Effector memory CD4-positive, alpha-beta T cell (primary cell): ENCODE results near the gene PKP1.

Experiments
- DNase-seq, 3 donors: peaks; one replicate each; pipeline ENCODE4 v3.0.0-alpha.2; 2020
- H3K27ac ChIP-seq: 2 replicates; pipeline ENCODE4 v1.7.0; 2013; ENCODE audit warnings: mild to moderate bottlenecking, low read length, moderate library complexity; ENCODE audit not compliant: insufficient read depth, poor library complexity, severe bottlenecking
- H3K27me3 ChIP-seq: replicated peaks from 2 replicates; pipeline ENCODE4 v1.7.0; 2013; ENCODE audit warnings: mild to moderate bottlenecking, low read length; ENCODE audit not compliant: insufficient read depth, control insufficient read depth, poor library complexity, severe bottlenecking
- H3K36me3 ChIP-seq: 2 replicates; pipeline ENCODE4 v1.7.0; 2013; ENCODE audit warnings: mild to moderate bottlenecking, low read length, moderate library complexity; ENCODE audit not compliant: control insufficient read depth, insufficient read depth
- H3K4me1 ChIP-seq: 2 replicates; pipeline ENCODE4 v1.7.0; 2013; ENCODE audit warnings: low read length, mild to moderate bottlenecking; ENCODE audit not compliant: control insufficient read depth, insufficient read depth, poor library complexity, severe bottlenecking
- H3K4me3 ChIP-seq: 2 replicates; pipeline ENCODE4 v1.7.0; 2013; ENCODE audit warnings: low read length, low read depth, mild to moderate bottlenecking; ENCODE audit not compliant: insufficient read depth, poor library complexity, severe bottlenecking
- H3K9me3 ChIP-seq: 2 replicates; pipeline ENCODE4 v1.7.0; 2013; ENCODE audit warnings: mild to moderate bottlenecking, low read length, moderate library complexity; ENCODE audit not compliant: control insufficient read depth

Gene PKP1

DNA sequence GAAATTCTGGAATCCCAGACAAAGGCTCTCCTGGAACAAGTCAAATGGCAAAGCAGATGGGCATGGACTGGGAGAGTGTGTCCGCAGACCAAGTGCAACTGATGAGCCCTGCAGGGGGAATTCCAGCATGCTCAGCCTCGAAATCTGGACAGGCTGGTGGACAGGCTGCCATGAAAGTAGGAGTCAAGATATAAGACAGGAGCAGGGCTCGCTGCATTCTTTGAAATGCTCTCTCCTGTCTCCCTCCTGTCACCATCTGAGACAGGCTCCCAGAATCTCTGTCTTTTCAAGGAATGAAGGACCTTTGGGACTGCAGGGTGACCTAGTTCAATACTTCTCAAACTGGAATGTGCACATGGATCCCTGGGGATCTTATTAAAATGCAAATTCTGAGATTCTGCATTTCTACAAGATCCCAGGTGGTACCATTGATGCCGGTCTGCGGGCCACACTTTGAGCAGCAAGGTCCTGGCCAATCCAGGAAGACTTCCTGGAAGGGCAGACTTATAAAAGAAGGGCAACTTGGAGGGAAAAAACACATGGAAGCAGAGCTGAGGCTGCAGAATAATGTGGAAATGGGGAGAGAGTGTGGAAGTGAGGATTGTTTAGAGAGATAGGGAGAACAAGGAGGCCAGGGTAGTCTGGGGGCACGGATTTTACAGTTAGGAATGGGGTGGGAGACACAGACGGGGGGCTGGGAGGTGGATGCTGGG, 64.3 kb downstream of the PKP1 start:
- Histone ChIP-seq H3K4me3 (no peak overlapping the region), H3K9me3 (no peaks in the 10 kb centered on the region), H3K27ac (no peak overlapping the region), H3K4me1 (no peaks in the 10 kb centered on the region), H3K27me3 (no peaks in the 10 kb centered on the region), H3K36me3 (no peaks in the 10 kb centered on the region)
- no peak for DNase-seq

DNA sequence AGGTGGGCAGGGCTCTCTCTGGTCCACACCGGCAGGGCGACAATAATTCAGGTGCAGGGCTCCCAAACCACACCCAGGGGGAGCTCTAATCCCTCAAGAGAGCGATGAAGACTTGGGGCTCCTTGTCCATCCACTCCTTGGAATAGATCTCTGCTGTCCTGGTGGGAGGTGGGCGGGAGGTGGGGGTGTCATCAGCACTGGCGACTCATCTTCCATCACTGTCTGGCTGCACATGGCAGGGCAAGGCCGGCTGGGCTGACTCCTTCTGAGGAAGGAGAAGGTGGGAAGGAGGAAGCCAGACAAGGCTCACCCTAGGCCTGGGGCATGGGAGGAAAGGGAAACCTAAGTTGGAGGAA, 64.9 kb downstream of the PKP1 start:
- H3K27ac ChIP-seq, result no peak overlapping the region
- H3K27me3 ChIP-seq, result no peaks in the 10 kb centered on the region

DNA sequence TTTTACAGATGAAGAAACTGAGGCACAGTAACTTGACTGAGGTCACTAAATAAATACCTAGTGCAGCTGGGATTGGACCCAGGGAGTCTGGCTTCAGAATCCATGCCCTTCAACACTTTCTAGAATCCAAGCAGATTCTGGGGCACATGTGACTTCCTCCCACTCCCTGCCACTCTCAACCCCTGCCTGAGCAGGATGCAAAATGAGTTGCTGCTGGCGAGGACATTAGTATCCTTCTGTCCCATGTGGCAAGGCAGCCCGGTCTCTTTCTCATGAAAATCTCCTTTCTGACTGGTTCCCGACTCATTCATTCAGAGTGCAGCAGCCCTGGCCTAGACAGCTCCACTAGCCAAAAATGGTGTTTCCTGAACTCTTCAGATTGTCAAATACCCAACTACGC, 65.8 kb downstream of the PKP1 start:
- Histone ChIP-seq H3K27ac (no peak overlapping the region), H3K4me3 (no peak overlapping the region), H3K36me3 (no peaks in the 10 kb centered on the region), H3K4me1 (no peaks in the 10 kb centered on the region), H3K27me3 (no peaks in the 10 kb centered on the region), H3K9me3 (no peaks in the 10 kb centered on the region)
- DNase-seq, result no peak

More for the DNA sequence above, 64.9 kb downstream of the PKP1 start:
- DNase-seq, result no peak
- Histone ChIP-seq H3K36me3 (no peaks in the 10 kb centered on the region), H3K4me1 (no peaks in the 10 kb centered on the region), H3K4me3 (no peak overlapping the region), H3K9me3 (no peaks in the 10 kb centered on the region)

GRCh38 chr1:201350361-201350725, 67.0 kb downstream of the PKP1 start:
- H3K36me3 ChIP-seq, result no peaks in the 10 kb centered on the region
- H3K9me3 ChIP-seq, result no peaks in the 10 kb centered on the region
- H3K27me3 ChIP-seq, result no peaks in the 10 kb centered on the region
- no peak overlapping the region for H3K4me3 ChIP-seq
- no peak for DNase-seq
- no peaks in the 10 kb centered on the region for H3K4me1 ChIP-seq
- H3K27ac ChIP-seq, result no peak overlapping the region

GRCh38 chr1:201350884-201351283, 67.6 kb downstream of the PKP1 start:
- H3K27me3 ChIP-seq, result no peaks in the 10 kb centered on the region
- H3K4me3 ChIP-seq, result no peak overlapping the region
- no peak overlapping the region for H3K27ac ChIP-seq
- H3K9me3 ChIP-seq, result no peaks in the 10 kb centered on the region
- no peak for DNase-seq
- no peaks in the 10 kb centered on the region for H3K36me3 ChIP-seq
- no peaks in the 10 kb centered on the region for H3K4me1 ChIP-seq

DNA sequence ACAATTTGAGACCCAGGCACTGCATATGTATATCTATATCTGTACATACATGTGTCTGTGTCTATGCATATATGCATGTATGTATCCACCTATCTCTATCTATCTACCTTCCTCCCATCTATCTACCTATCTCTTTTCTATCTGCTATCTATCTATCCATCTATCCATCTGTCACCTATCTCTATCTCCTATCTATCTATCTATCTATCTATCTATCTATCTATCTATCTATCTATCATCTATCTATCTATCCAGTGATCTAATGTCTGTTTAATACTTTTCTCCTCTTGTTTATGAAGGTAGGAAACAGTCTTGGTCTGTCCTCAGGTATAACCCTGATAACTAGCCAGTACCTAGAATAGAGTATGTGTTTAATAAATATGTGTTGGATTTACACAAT, 68.3 kb downstream of the PKP1 start:
- no peak for DNase-seq
- Histone ChIP-seq H3K4me3 (no peak overlapping the region), H3K9me3 (no peaks in the 10 kb centered on the region), H3K4me1 (no peaks in the 10 kb centered on the region), H3K27ac (no peak overlapping the region), H3K27me3 (no peaks in the 10 kb centered on the region), H3K36me3 (no peaks in the 10 kb centered on the region)

DNA sequence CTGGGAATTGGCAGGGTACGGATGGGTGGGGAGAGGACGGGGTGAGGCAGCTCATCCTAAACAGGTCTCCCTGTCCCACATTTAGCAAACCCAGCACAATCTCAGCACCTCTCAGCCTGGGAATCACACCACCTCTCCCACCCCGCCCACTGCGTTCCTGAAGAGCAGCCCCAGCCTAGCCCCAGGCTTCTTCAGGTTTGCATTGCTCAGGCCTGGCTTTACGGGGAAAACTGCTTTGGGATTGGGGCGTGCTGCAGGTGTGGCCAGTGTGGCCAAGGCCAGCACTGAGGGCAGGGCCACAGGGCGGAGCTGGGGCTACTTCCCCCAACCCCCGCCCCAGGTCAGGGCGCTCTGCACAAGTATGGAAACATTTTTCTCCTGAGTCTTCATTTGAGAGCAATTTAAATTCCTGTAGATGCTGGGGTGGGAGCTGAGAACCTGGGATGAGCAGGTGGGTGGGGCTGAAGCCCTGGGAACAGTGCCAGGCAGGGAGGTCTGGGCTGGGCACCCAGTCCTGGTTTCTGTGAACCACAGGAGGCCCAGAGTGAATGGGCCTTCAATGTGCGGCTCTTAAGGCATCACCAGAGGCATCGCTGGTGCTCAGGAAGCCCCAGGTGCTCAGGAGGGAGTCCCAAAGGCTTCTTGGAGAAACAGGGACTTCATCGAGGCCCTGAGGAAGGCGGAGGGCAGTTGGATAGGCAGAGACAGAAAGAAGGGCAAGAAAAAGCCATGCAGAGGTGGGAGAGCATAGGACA, 70.1 kb downstream of the PKP1 start:
- Histone ChIP-seq H3K4me1 (no peaks in the 10 kb centered on the region), H3K27ac (no peak overlapping the region), H3K9me3 (no peaks in the 10 kb centered on the region), H3K27me3 (no peaks in the 10 kb centered on the region), H3K4me3 (no peak overlapping the region), H3K36me3 (no peaks in the 10 kb centered on the region)
- no peak for DNase-seq

- H3K4me3 ChIP-seq, result no peak overlapping the region
- H3K27ac ChIP-seq, result no peak overlapping the region
- H3K9me3 ChIP-seq, result no peaks in the 10 kb centered on the region
- DNase-seq, result no peak
- no peaks in the 10 kb centered on the region for H3K36me3 ChIP-seq
- H3K27me3 ChIP-seq, result no peaks in the 10 kb centered on the region
- no peaks in the 10 kb centered on the region for H3K4me1 ChIP-seq
Observed at GRCh38 chr1:201354151-201354900, 71.0 kb downstream of the PKP1 start.

DNA sequence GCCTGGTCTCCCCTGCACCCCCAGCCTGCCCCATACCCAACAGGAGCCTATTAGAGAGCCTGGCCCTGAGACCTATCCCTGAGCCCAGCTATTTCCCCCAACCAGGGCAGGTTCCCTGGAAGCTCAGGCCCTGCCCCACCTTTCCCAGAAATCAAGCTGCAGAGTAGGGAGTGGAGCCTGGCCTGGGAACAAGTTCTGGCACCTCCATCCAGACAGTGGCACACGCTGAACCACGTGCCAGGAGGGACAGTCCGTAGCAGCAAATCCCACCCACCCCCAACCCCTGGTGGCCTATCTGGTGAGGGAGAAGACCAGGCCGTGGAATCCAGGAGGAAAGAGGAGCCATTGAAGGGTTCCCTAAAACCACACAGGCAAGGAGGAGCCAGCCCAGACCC, 71.6 kb downstream of the PKP1 start:
- no peak for DNase-seq
- Histone ChIP-seq H3K4me3 (no peak overlapping the region), H3K4me1 (no peaks in the 10 kb centered on the region), H3K27ac (no peak overlapping the region), H3K27me3 (no peaks in the 10 kb centered on the region), H3K9me3 (no peaks in the 10 kb centered on the region), H3K36me3 (no peaks in the 10 kb centered on the region)

DNA sequence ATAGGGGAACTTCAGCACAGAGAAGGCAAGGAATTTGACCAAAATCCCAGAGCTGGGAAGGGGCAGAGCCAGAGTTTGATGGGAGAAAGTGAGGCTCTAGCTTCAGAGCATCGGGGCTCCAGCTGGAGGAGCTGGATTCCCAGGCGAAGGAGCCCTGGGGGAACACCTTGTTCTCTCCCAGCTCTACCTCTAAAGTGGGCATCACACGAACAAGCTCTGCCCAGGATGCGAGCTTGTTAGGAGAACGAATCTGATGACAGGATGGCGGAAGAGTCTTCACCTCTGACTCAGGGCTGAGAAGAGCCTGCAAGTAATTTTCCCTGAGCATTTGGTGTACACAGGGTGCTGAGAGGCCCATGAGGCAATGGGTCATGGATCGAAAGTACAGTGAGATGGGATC, 72.2 kb downstream of the PKP1 start:
- Histone ChIP-seq H3K9me3 (no peaks in the 10 kb centered on the region), H3K4me1 (no peaks in the 10 kb centered on the region), H3K27me3 (no peaks in the 10 kb centered on the region), H3K4me3 (no peak overlapping the region), H3K36me3 (no peaks in the 10 kb centered on the region), H3K27ac (no peak overlapping the region)
- no peak for DNase-seq
